ENCODE data around the gene SCN3A. TPM values are rescaled to one million over a fixed set of nuclear protein-coding genes. Genes with fewer than 3 reads are reported as not detected.
A peak's percentile ranks its signal among the peaks of the same experiment; 100 is the strongest.

The SCN3A gene
- total RNA-seq, 1 experiment from 2014 or later, result 0.38 TPM

GRCh38 chr2:165112133-165112573 lies 91.7 kb downstream of the SCN3A start:
- DNase-seq (ENCODE audit: low spot score), result no peak

GRCh38 chr2:165110394-165110793 lies 93.5 kb downstream of the SCN3A start:
- no peak for DNase-seq (ENCODE audit: low spot score)

- DNase-seq (ENCODE audit: low spot score), result no peak
Observed at GRCh38 chr2:165109915-165110314, 93.9 kb downstream of the SCN3A start.

GRCh38 chr2:165105926-165106325 lies 97.9 kb downstream of the SCN3A start:
- DNase-seq (ENCODE audit: low spot score), result no peak

- no peak for DNase-seq (ENCODE audit: low spot score)
Observed at GRCh38 chr2:165087933-165088901, 115.6 kb downstream of the SCN3A start.

- DNase-seq (ENCODE audit: low spot score), result no peak
Observed at GRCh38 chr2:165086337-165086736, 117.5 kb downstream of the SCN3A start.

GRCh38 chr2:165083326-165083725 lies 120.5 kb downstream of the SCN3A start:
- no peak for DNase-seq (ENCODE audit: low spot score)

GRCh38 chr2:165082479-165082878 lies 121.4 kb downstream of the SCN3A start:
- no peak for DNase-seq (ENCODE audit: low spot score)

GRCh38 chr2:165081276-165081675 lies 122.6 kb downstream of the SCN3A start:
- no peak for DNase-seq (ENCODE audit: low spot score)

GRCh38 chr2:165079432-165079831 lies 124.4 kb downstream of the SCN3A start:
- DNase-seq (ENCODE audit: low spot score), result no peak

GRCh38 chr2:165078913-165079312 lies 124.9 kb downstream of the SCN3A start:
- no peak for DNase-seq (ENCODE audit: low spot score)

GRCh38 chr2:165074884-165075283 lies 129.0 kb downstream of the SCN3A start:
- DNase-seq (ENCODE audit: low spot score), result no peak

- DNase-seq (ENCODE audit: low spot score), result no peak
Observed at GRCh38 chr2:165074323-165074722, 129.5 kb downstream of the SCN3A start.

- no peak for DNase-seq (ENCODE audit: low spot score)
Observed at GRCh38 chr2:165070076-165070475, 133.8 kb downstream of the SCN3A start.

- no peak for DNase-seq (ENCODE audit: low spot score)
Observed at GRCh38 chr2:165069151-165069550, 134.7 kb downstream of the SCN3A start.

GRCh38 chr2:165068487-165068757 lies 135.4 kb downstream of the SCN3A start:
- no peak for DNase-seq (ENCODE audit: low spot score)

- peak; percentile 57 for DNase-seq (ENCODE audit: low spot score)
Observed at GRCh38 chr2:165067643-165068486, 136.0 kb downstream of the SCN3A start.

- no peak for DNase-seq (ENCODE audit: low spot score)
Observed at GRCh38 chr2:165064743-165065142, 139.1 kb downstream of the SCN3A start.

- no peak for DNase-seq (ENCODE audit: low spot score)
Observed at GRCh38 chr2:165060411-165060810, 143.4 kb downstream of the SCN3A start.

GRCh38 chr2:165058476-165059265 lies 145.2 kb downstream of the SCN3A start:
- no peak for DNase-seq (ENCODE audit: low spot score)

- no peak for DNase-seq (ENCODE audit: low spot score)
Observed at GRCh38 chr2:165057931-165058330, 145.9 kb downstream of the SCN3A start.

- DNase-seq (ENCODE audit: low spot score), result no peak
Observed at GRCh38 chr2:165057308-165057707, 146.5 kb downstream of the SCN3A start.
